HG02759 (cell line): Measurements from ENCODE around the gene SYNPO.
A peak's percentile ranks its signal among the peaks of the same experiment; 100 is the strongest.

ENCODE experiments used
- ATAC-seq: cut with Tn5 transposase; IDR thresholded peaks from one replicate; pipeline ENCODE4 v1.9.1; 2021; ENCODE audit warnings: mild to moderate bottlenecking, moderate library complexity; ENCODE audit not compliant: unreplicated experiment

Gene SYNPO

GRCh38 chr5:150676578-150676977 is 36.1 kb downstream of the SYNPO start:
- no peak for ATAC-seq

GRCh38 chr5:150689120-150689519 is 48.7 kb downstream of the SYNPO start:
- no peak for ATAC-seq

- no peak for ATAC-seq
Observed at GRCh38 chr5:150690760-150691159, 50.3 kb downstream of the SYNPO start.

GRCh38 chr5:150692276-150692675 is 51.8 kb downstream of the SYNPO start:
- ATAC-seq = no peak

GRCh38 chr5:150694612-150695011 is 54.2 kb downstream of the SYNPO start:
- ATAC-seq = no peak

GRCh38 chr5:150700246-150700593 is 59.8 kb downstream of the SYNPO start:
- peak; percentile 4 for ATAC-seq

GRCh38 chr5:150700594-150701377 is 60.3 kb downstream of the SYNPO start, which contains the start of gene RBM22:
TSS of gene RBM22 (minus strand) at chr5:150701062. CDS start at chr5:150700985, 77 bp downstream.
- ATAC-seq = peak; percentile 99

GRCh38 chr5:150703762-150704161 is 63.3 kb downstream of the SYNPO start:
- ATAC-seq = no peak

- ATAC-seq = no peak
Observed at GRCh38 chr5:150706776-150707390, 66.4 kb downstream of the SYNPO start.
